ENCODE results near the gene PPHLN1.

PPHLN1 gene

GRCh38 chr12:42442311-42442759, 116.4 kb downstream of the PPHLN1 start:
- no peak for DNase-seq (ENCODE audit: low read depth)

GRCh38 chr12:42442888-42443287, 116.9 kb downstream of the PPHLN1 start:
- no peak for DNase-seq (ENCODE audit: low read depth)

- no peak for DNase-seq (ENCODE audit: low read depth)
Measured at GRCh38 chr12:42444192-42444943, 118.4 kb downstream of the PPHLN1 start.

GRCh38 chr12:42445891-42446290, 119.9 kb downstream of the PPHLN1 start:
- no peak for DNase-seq (ENCODE audit: low read depth)

GRCh38 chr12:42446761-42447160, 120.8 kb downstream of the PPHLN1 start:
- DNase-seq (ENCODE audit: low read depth): no peak

- DNase-seq (ENCODE audit: low read depth): no peak
Measured at GRCh38 chr12:42447371-42447786, 121.4 kb downstream of the PPHLN1 start.

GRCh38 chr12:42448841-42449240, 122.9 kb downstream of the PPHLN1 start:
- DNase-seq (ENCODE audit: low read depth): no peak

GRCh38 chr12:42450248-42450647, 124.3 kb downstream of the PPHLN1 start:
- DNase-seq (ENCODE audit: low read depth): no peak

GRCh38 chr12:42458575-42458974, 132.6 kb downstream of the PPHLN1 start:
- DNase-seq (ENCODE audit: low read depth): no peak

- DNase-seq (ENCODE audit: low read depth): no peak
Measured at GRCh38 chr12:42459336-42459847, 133.4 kb downstream of the PPHLN1 start.

- no peak for DNase-seq (ENCODE audit: low read depth)
Measured at GRCh38 chr12:42462486-42462885, 136.5 kb downstream of the PPHLN1 start.

GRCh38 chr12:42463671-42464070, 137.7 kb downstream of the PPHLN1 start:
- DNase-seq (ENCODE audit: low read depth): no peak

GRCh38 chr12:42468341-42468821, 142.4 kb downstream of the PPHLN1 start:
- no peak for DNase-seq (ENCODE audit: low read depth)

GRCh38 chr12:42468921-42469320, 143.0 kb downstream of the PPHLN1 start:
- no peak for DNase-seq (ENCODE audit: low read depth)

- no peak for DNase-seq (ENCODE audit: low read depth)
Measured at GRCh38 chr12:42469355-42470175, 143.6 kb downstream of the PPHLN1 start.

- DNase-seq (ENCODE audit: low read depth): no peak
Measured at GRCh38 chr12:42472376-42472775, 146.4 kb downstream of the PPHLN1 start.

- DNase-seq (ENCODE audit: low read depth): peak; percentile 67
Measured at GRCh38 chr12:42473130-42473529, 147.2 kb downstream of the PPHLN1 start.

- no peak for DNase-seq (ENCODE audit: low read depth)
Measured at GRCh38 chr12:42473561-42473960, 147.6 kb downstream of the PPHLN1 start.

- no peak for DNase-seq (ENCODE audit: low read depth)
Measured at GRCh38 chr12:42474391-42474790, 148.4 kb downstream of the PPHLN1 start.

- no peak for DNase-seq (ENCODE audit: low read depth)
Measured at GRCh38 chr12:42475106-42475505, 149.1 kb downstream of the PPHLN1 start.

- DNase-seq (ENCODE audit: low read depth): no peak
Measured at GRCh38 chr12:42477941-42478340, 152.0 kb downstream of the PPHLN1 start.

GRCh38 chr12:42481368-42481767, 155.4 kb downstream of the PPHLN1 start:
- no peak for DNase-seq (ENCODE audit: low read depth)
